HEK293T (cell line): ENCODE results near the gene AJM1.
"Not testable (repeated sequence)": the region's sequence is repeated elsewhere in the genome, so short reads cannot be mapped to it uniquely, and the experiment has no call there.

Experiments used
- CTCF ChIA-PET: fragments of 350-600 bp; formaldehyde crosslinking; extraction: SDS; loops from one replicate; lab custom pipeline; 2021; ENCODE audit warnings: antibody characterized with exemption, inconsistent platforms; lab: Yijun Ruan, JAX
- POLR2A ChIA-PET: fragments of 350-600 bp; formaldehyde crosslinking; extraction: SDS; loops from one replicate; lab custom pipeline; 2020; ENCODE audit warnings: antibody characterized with exemption, inconsistent platforms; lab: Yijun Ruan, JAX
- DNase-seq: peaks from one replicate; pipeline ENCODE4 v3.0.0; 2012; ENCODE audit warnings: mixed read lengths; ENCODE audit errors: extremely low spot score
- ARNT ChIP-seq: fragments of 450-650 bp; IDR thresholded peaks from 2 replicates; pipeline ENCODE4 v1.6.1; 2017; ENCODE audit warnings: mild to moderate bottlenecking
- BHLHE40 ChIP-seq: fragments of 450-650 bp; IDR thresholded peaks from 2 replicates; pipeline ENCODE4 v1.6.1; 2016; ENCODE audit warnings: mild to moderate bottlenecking, moderate library complexity, borderline replicate concordance
- CTBP1 ChIP-seq: fragments of 450-650 bp; IDR thresholded peaks from 2 replicates; pipeline ENCODE4 v1.6.1; 2016; ENCODE audit warnings: borderline replicate concordance
- ELF4 ChIP-seq: fragments of 450-650 bp; IDR thresholded peaks from 2 replicates; pipeline ENCODE4 v1.6.1; 2017; ENCODE audit warnings: antibody characterized with exemption
- FOXA1 ChIP-seq: fragments of 450-650 bp; IDR thresholded peaks from 2 replicates; pipeline ENCODE4 v1.6.1; 2016; ENCODE audit warnings: mild to moderate bottlenecking
- FOXK2 ChIP-seq: fragments of 450-650 bp; IDR thresholded peaks from 2 replicates; pipeline ENCODE4 v1.6.1; 2016; ENCODE audit warnings: mild to moderate bottlenecking
- FOXM1 ChIP-seq: fragments of 450-650 bp; IDR thresholded peaks from 2 replicates; pipeline ENCODE4 v1.6.1; 2017; ENCODE audit warnings: mild to moderate bottlenecking, borderline replicate concordance
- HDGF ChIP-seq: fragments of 450-650 bp; IDR thresholded peaks from 2 replicates; pipeline ENCODE4 v1.6.1; 2017; ENCODE audit warnings: antibody characterized with exemption, borderline replicate concordance
- L3MBTL2 ChIP-seq: fragments of 450-650 bp; conservative IDR thresholded peaks from 2 replicates; pipeline ENCODE4 v1.6.1; 2016; ENCODE audit warnings: mild to moderate bottlenecking
- LEF1 ChIP-seq: fragments of 450-650 bp; IDR thresholded peaks from 2 replicates; pipeline ENCODE4 v1.6.1; 2017; ENCODE audit warnings: mild to moderate bottlenecking, borderline replicate concordance
- NFRKB ChIP-seq: fragments of 450-650 bp; IDR thresholded peaks from 2 replicates; pipeline ENCODE4 v1.6.1; 2016; ENCODE audit warnings: mild to moderate bottlenecking, moderate library complexity
- PKNOX1 ChIP-seq: fragments of 450-650 bp; IDR thresholded peaks from 2 replicates; pipeline ENCODE4 v1.6.1; 2016
- SP1 ChIP-seq: fragments of 450-650 bp; IDR thresholded peaks from 2 replicates; pipeline ENCODE4 v1.6.1; 2017
- SUZ12 ChIP-seq: fragments of 450-650 bp; IDR thresholded peaks from 2 replicates; pipeline ENCODE4 v1.6.1; 2016; ENCODE audit warnings: mild to moderate bottlenecking
- TARDBP ChIP-seq: fragments of 450-650 bp; IDR thresholded peaks from 2 replicates; pipeline ENCODE4 v1.6.1; 2016
- ZNF384 ChIP-seq: fragments of 450-650 bp; IDR thresholded peaks from 2 replicates; pipeline ENCODE4 v1.6.1; 2016

Gene AJM1

GRCh38 chr9:136832581-136832980, 9.7 kb upstream of the AJM1 start:
- DNase-seq = no peak
- ChIA-PET POLR2A (no interaction called here), CTCF (interaction anchor here (1.0 kb wide), 1 partner anchor 10 kb away, joined by 4 read pairs; the partner anchor contains the start of gene AJM1)
- TF ChIP-seq BHLHE40 (no peak), LEF1 (no peak), ELF4 (no peak), FOXK2 (no peak), HDGF (no peak), ZNF384 (no peak), SUZ12 (no peak), L3MBTL2 (no peak), TARDBP (no peak), FOXM1 (no peak), CTBP1 (no peak), FOXA1 (no peak), SP1 (no peak), PKNOX1 (no peak), NFRKB (no peak), ARNT (no peak)

GRCh38 chr9:136833381-136834048, 8.8 kb upstream of the AJM1 start:
- DNase-seq, POLR2A ChIA-PET: not testable (repeated sequence)
- CTCF ChIA-PET = interaction anchor here (0.8 to 1.0 kb wide), 2 partner anchors 9 to 24 kb away, joined by 3 to 4 read pairs; partner anchors contain the start of gene AJM1

- POLR2A ChIA-PET = interaction anchor here (1.2 kb wide), 1 partner anchor 27 kb away, joined by 3 read pairs; no protein-coding TSS in a partner anchor
- CTCF ChIA-PET = no interaction called here
- TF ChIP-seq NFRKB = no peak
- no peak for TF ChIP-seq SP1
- DNase-seq = no peak
Observed at GRCh38 chr9:136835162-136835931, 6.9 kb upstream of the AJM1 start.

- DNase-seq = no peak
- TF ChIP-seq PKNOX1 (no peak), FOXM1 (no peak), TARDBP (no peak), HDGF (no peak), SP1 (no peak), ZNF384 (no peak), ELF4 (no peak), NFRKB (no peak), ARNT (no peak), CTBP1 (no peak), FOXK2 (no peak), FOXA1 (no peak), LEF1 (no peak), BHLHE40 (no peak), L3MBTL2 (no peak), SUZ12 (no peak)
- ChIA-PET CTCF (no interaction called here), POLR2A (interaction anchor here (1.2 to 1.4 kb wide), 2 partner anchors 12 to 28 kb away, joined by 3 to 4 read pairs; no protein-coding TSS in a partner anchor)
Observed at GRCh38 chr9:136835932-136836904, 6.1 kb upstream of the AJM1 start.

GRCh38 chr9:136837146-136837855, 5.0 kb upstream of the AJM1 start:
- TF ChIP-seq ARNT (no peak), LEF1 (no peak), FOXK2 (no peak), TARDBP (no peak), PKNOX1 (no peak), CTBP1 (no peak), SP1 (no peak), BHLHE40 (no peak), L3MBTL2 (no peak), FOXM1 (no peak)
- CTCF ChIA-PET = interaction anchor here (0.9 kb wide), 1 partner anchor 11 kb away, joined by 3 read pairs; no protein-coding TSS in a partner anchor
- POLR2A ChIA-PET = interaction anchor here (1.4 kb wide), 1 partner anchor 11 kb away, joined by 4 read pairs; no protein-coding TSS in a partner anchor
- no peak for DNase-seq

GRCh38 chr9:136837856-136838277, 4.4 kb upstream of the AJM1 start:
- ChIA-PET CTCF (interaction anchor here (0.9 kb wide), 1 partner anchor 12 kb away, joined by 3 read pairs; no protein-coding TSS in a partner anchor), POLR2A (interaction anchor here (1.4 kb wide), 1 partner anchor 10 kb away, joined by 4 read pairs; no protein-coding TSS in a partner anchor)
- DNase-seq = not testable (repeated sequence)
